HT-29 (cell line): ENCODE data around the gene ANXA8. TPM values are rescaled to one million over a fixed set of nuclear protein-coding genes. Genes with fewer than 3 reads are reported as not detected.
"Not testable (repeated sequence)": the region's sequence is repeated elsewhere in the genome, so short reads cannot be mapped to it uniquely, and the experiment has no call there.

Source experiments
- DNase-seq: peaks from one replicate; pipeline ENCODE4 v3.0.0-alpha.2; 2015; ENCODE audit warnings: low spot score
- total RNA-seq: library from RNA; depleted of rRNA; stranded (reverse); fragments of >200 nt; shearing (Covaris generic); gene quantifications from 2 replicates; pipeline ENCODE4 v1.2.3, GENCODE V29; 2014

ANXA8 gene
- total RNA-seq, 1 experiment from 2014 or later: not detected

- DNase-seq: not testable (repeated sequence)
These were observed 18.5 kb downstream of the ANXA8 start for GRCh38 chr10:47465216-47465917.

- not testable (repeated sequence) for DNase-seq
These were observed 21.1 kb downstream of the ANXA8 start for GRCh38 chr10:47462577-47463358.

GRCh38 chr10:47461261-47461687, 22.6 kb downstream of the ANXA8 start:
- DNase-seq: peak; percentile 52

GRCh38 chr10:47458466-47459154, 25.3 kb downstream of the ANXA8 start:
- DNase-seq: peak; percentile 29

- DNase-seq: no peak
These were observed 26.1 kb downstream of the ANXA8 start for GRCh38 chr10:47457826-47458225.

GRCh38 chr10:47457528-47457820, 26.4 kb downstream of the ANXA8 start:
- DNase-seq: no peak

GRCh38 chr10:47456794-47457527, 27.0 kb downstream of the ANXA8 start:
- no peak for DNase-seq

- DNase-seq: no peak
These were observed 27.7 kb downstream of the ANXA8 start for GRCh38 chr10:47456079-47456785.

- DNase-seq: not testable (repeated sequence)
These were observed 28.4 kb downstream of the ANXA8 start for GRCh38 chr10:47455350-47456078.

GRCh38 chr10:47454780-47455058, 29.2 kb downstream of the ANXA8 start:
- DNase-seq: no peak

GRCh38 chr10:47454008-47454779, 29.7 kb downstream of the ANXA8 start:
- no peak for DNase-seq

- no peak for DNase-seq
These were observed 30.5 kb downstream of the ANXA8 start for GRCh38 chr10:47453141-47454007.

GRCh38 chr10:47452495-47453140, 31.3 kb downstream of the ANXA8 start:
- no peak for DNase-seq

GRCh38 chr10:47451998-47452494, 31.9 kb downstream of the ANXA8 start:
- no peak for DNase-seq

- DNase-seq: no peak
These were observed 32.5 kb downstream of the ANXA8 start for GRCh38 chr10:47451273-47451997.

GRCh38 chr10:47450442-47450841, 33.5 kb downstream of the ANXA8 start:
- DNase-seq: no peak

GRCh38 chr10:47449979-47450378, 33.9 kb downstream of the ANXA8 start:
- no peak for DNase-seq
